GM23338 (cell line): ENCODE measurements around the gene ZNF782. TPM values are rescaled to one million over a fixed set of nuclear protein-coding genes. Genes with fewer than 3 reads are reported as not detected.

Experiments used
- ATAC-seq: fragments of 200-7000 bp; cut with Tn5 transposase; 3 replicates; pipeline ENCODE4 v1.9.1; 2020
- DNase-seq: peaks from one replicate; pipeline ENCODE4 v3.0.0-alpha.2; 2015; ENCODE audit warnings: low spot score
- H2AFZ ChIP-seq: fragments of 200-600 bp; sonication (generic); 2 replicates; pipeline ENCODE4 v1.8.0; 2016; ENCODE audit warnings: antibody characterized with exemption, mild to moderate bottlenecking, moderate library complexity
- H3F3A ChIP-seq: fragments of 200-600 bp; sonication (generic); replicated peaks from 2 replicates; pipeline ENCODE4 v1.8.0; 2017; ENCODE audit warnings: antibody characterized with exemption, mixed run types, low read depth
- H3K27ac ChIP-seq: fragments of 200-600 bp; sonication (generic); 2 replicates; pipeline ENCODE4 v1.6.1; 2016; ENCODE audit warnings: low read depth
- H3K27me3 ChIP-seq: fragments of 200-600 bp; sonication (generic); 2 replicates; pipeline ENCODE4 v1.8.0; 2016; ENCODE audit warnings: mild to moderate bottlenecking, mixed run types, moderate library complexity; ENCODE audit not compliant: insufficient read depth
- H3K36me3 ChIP-seq: fragments of 200-600 bp; sonication (generic); 2 replicates; pipeline ENCODE4 v1.8.0; 2016; ENCODE audit warnings: mild to moderate bottlenecking; ENCODE audit not compliant: insufficient read depth
- H3K4me1 ChIP-seq: fragments of 200-600 bp; sonication (generic); 2 replicates; pipeline ENCODE4 v1.8.0; 2016; ENCODE audit warnings: mild to moderate bottlenecking, moderate library complexity; ENCODE audit not compliant: insufficient read depth
- H3K4me2 ChIP-seq: fragments of 200-600 bp; sonication (generic); 2 replicates; pipeline ENCODE4 v1.7.1; 2017; ENCODE audit warnings: mixed run types
- H3K4me3 ChIP-seq: fragments of 200-600 bp; sonication (generic); 2 replicates; pipeline ENCODE4 v1.6.1; 2016; ENCODE audit warnings: mixed run types
- H3K79me2 ChIP-seq: fragments of 200-600 bp; sonication (generic); replicated peaks from 2 replicates; pipeline ENCODE4 v1.8.0; 2017; ENCODE audit warnings: mild to moderate bottlenecking; ENCODE audit not compliant: insufficient read depth
- H3K9me2 ChIP-seq: fragments of 200-600 bp; sonication (generic); 2 replicates; pipeline ENCODE4 v1.8.0; 2017; ENCODE audit not compliant: insufficient read depth
- H4K20me1 ChIP-seq: fragments of 200-600 bp; sonication (generic); replicated peaks from 2 replicates; pipeline ENCODE4 v1.8.0; 2017; ENCODE audit warnings: mild to moderate bottlenecking; ENCODE audit not compliant: insufficient read depth
- H3K27ac Mint-ChIP-seq: 2 replicates; pipeline ENCODE4 v1.8.0; 2020; ENCODE audit warnings: inconsistent platforms, mild to moderate bottlenecking, moderate library complexity, mixed read lengths
- H3K27me3 Mint-ChIP-seq: 3 replicates; pipeline ENCODE4 v1.8.0; 2022; ENCODE audit warnings: low read depth, mild to moderate bottlenecking, moderate library complexity, mixed read lengths, inconsistent platforms; ENCODE audit not compliant: insufficient read depth, poor library complexity
- H3K36me3 Mint-ChIP-seq: 3 replicates; pipeline ENCODE4 v1.8.0; 2021; ENCODE audit warnings: low read depth, mild to moderate bottlenecking, inconsistent platforms, moderate library complexity, mixed read lengths
- H3K4me1 Mint-ChIP-seq: 3 replicates; pipeline ENCODE4 v1.8.0; 2020; ENCODE audit warnings: mild to moderate bottlenecking, inconsistent platforms, mixed read lengths
- H3K4me3 Mint-ChIP-seq: 3 replicates; pipeline ENCODE4 v1.8.0; 2021; ENCODE audit warnings: moderate library complexity, mild to moderate bottlenecking, inconsistent platforms, mixed read lengths
- H3K9me3 Mint-ChIP-seq: 3 replicates; pipeline ENCODE4 v1.8.0; 2020; ENCODE audit warnings: moderate library complexity, mild to moderate bottlenecking, inconsistent platforms, mixed read lengths
- CREB1 ChIP-seq: fragments of 250-450 bp; sonication (Bioruptor Pico); IDR thresholded peaks from 2 replicates; pipeline ENCODE4 v1.5.0; 2020; ENCODE audit warnings: low read depth, mild to moderate bottlenecking, moderate library complexity
- CTCF ChIP-seq, 2 experiments: fragments of 200-600 bp in 1 of 2; sonication (generic) in 1 of 2; conservative IDR thresholded peaks; 2 replicates each; pipeline versions ENCODE4 v1.5.1 to v1.6.1; 2016 to 2017; ENCODE audit warnings: antibody characterized with exemption in 2 of 2, low read depth in 2 of 2, mild to moderate bottlenecking in 2 of 2, moderate library complexity in 1 of 2
- ETS1 ChIP-seq: IDR thresholded peaks from 2 replicates; pipeline ENCODE4 v1.6.1; 2016; ENCODE audit warnings: antibody characterized with exemption
- EZH2 ChIP-seq: fragments of 200-600 bp; sonication (generic); IDR thresholded peaks from one replicate; pipeline ENCODE4 v1.8.0; 2017; ENCODE audit warnings: antibody characterized with exemption, mild to moderate bottlenecking, low read depth; ENCODE audit not compliant: unreplicated experiment
- EZH2phosphoT487 ChIP-seq: fragments of 200-600 bp; sonication (generic); IDR thresholded peaks from one replicate; pipeline ENCODE4 v1.8.1; 2018; ENCODE audit warnings: antibody characterized with exemption; ENCODE audit not compliant: unreplicated experiment
- JUNB ChIP-seq: IDR thresholded peaks from one replicate; pipeline ENCODE4 v1.6.1; 2016; ENCODE audit warnings: antibody characterized with exemption; ENCODE audit not compliant: unreplicated experiment
- NANOG ChIP-seq: IDR thresholded peaks from 2 replicates; pipeline ENCODE4 v1.6.1; 2016; ENCODE audit warnings: antibody characterized with exemption, borderline replicate concordance
- POLR2AphosphoS5 ChIP-seq: IDR thresholded peaks from 2 replicates; pipeline ENCODE4 v1.6.1; 2016; ENCODE audit warnings: antibody characterized with exemption, low read depth
- REST ChIP-seq: IDR thresholded peaks from one replicate; pipeline ENCODE4 v1.6.1; 2018; ENCODE audit warnings: antibody characterized with exemption; ENCODE audit not compliant: unreplicated experiment
- STAT1 ChIP-seq: IDR thresholded peaks from one replicate; pipeline ENCODE4 v1.6.1; 2016; ENCODE audit warnings: antibody characterized with exemption; ENCODE audit not compliant: unreplicated experiment
- ZNF114 ChIP-seq: fragments of 250-450 bp; sonication (Bioruptor Pico); IDR thresholded peaks from 2 replicates; pipeline ENCODE4 v1.5.0; 2020; ENCODE audit warnings: mild to moderate bottlenecking, moderate library complexity
- ZNF331 ChIP-seq: fragments of 250-450 bp; sonication (Bioruptor Pico); IDR thresholded peaks from 2 replicates; pipeline ENCODE4 v1.5.0; 2020; ENCODE audit warnings: low read depth, mild to moderate bottlenecking, moderate library complexity
- polyA plus RNA-seq: library from polyadenylated mRNA; unstranded; fragments of >200 nt; fragmentation: Nextera tagmentation; extraction: Ambion mirVana; gene quantifications from 2 replicates; pipeline ENCODE4 v1.2.1, GENCODE V29; 2016
- total RNA-seq: library from RNA; depleted of rRNA; stranded (reverse); fragments of >200 nt; shearing (Covaris generic); gene quantifications from 2 replicates; pipeline ENCODE4 v1.2.3, GENCODE V29; 2014

ZNF782 gene
- total and polyA plus RNA-seq, 2 experiments from 2014 or later, result 2.1 to 5.0 TPM

- Histone ChIP-seq H2AFZ (no peak overlapping the region), H3K4me1 (no peaks in the 10 kb centered on the region), H3K36me3 (no peaks in the 10 kb centered on the region), H3K27me3 (no peaks in the 10 kb centered on the region), H3F3A (no peaks in the 10 kb centered on the region), H3K9me2 (no peaks in the 10 kb centered on the region), H4K20me1 (peaks cover 4% of the 10 kb centered on the region), H3K4me2 (no peak overlapping the region), H3K27ac (no peak overlapping the region), H3K4me3 (no peak overlapping the region), H3K79me2 (peaks cover 46% of the 10 kb centered on the region)
- Mint-ChIP-seq H3K36me3 (peaks cover 44% of the 10 kb centered on the region), H3K4me1 (no peaks in the 10 kb centered on the region), H3K9me3 (peaks cover 16% of the 10 kb centered on the region), H3K27ac (no peak overlapping the region), H3K4me3 (no peak overlapping the region), H3K27me3 (no peaks in the 10 kb centered on the region)
- no peak for TF ChIP-seq ZNF114 (CRISPR knock-in tag)
- no peak for TF ChIP-seq REST
- TF ChIP-seq NANOG, result no peak
- no peak for TF ChIP-seq STAT1
- no peak for TF ChIP-seq ETS1
- TF ChIP-seq JUNB, result no peak
- TF ChIP-seq CTCF (conservative IDR thresholded peaks at IDR 0.05; ENCODE audit: low read depth in 2 of 2), result no peak
- TF ChIP-seq EZH2phosphoT487, result no peak
- no peak for TF ChIP-seq CREB1 (CRISPR knock-in tag)
- TF ChIP-seq EZH2, result no peak
- no peak for ATAC-seq
- no peak for DNase-seq
Observed at GRCh38 chr9:96844040-96844439, 10.3 kb downstream of the ZNF782 start.

- H3K27ac Mint-ChIP-seq, result no peak overlapping the region
- Histone ChIP-seq H3K79me2 (no peaks in the 10 kb centered on the region), H3K36me3 (peaks cover 76% of the 10 kb centered on the region), H3K27me3 (no peaks in the 10 kb centered on the region), H3K4me1 (no peaks in the 10 kb centered on the region), H3K4me2 (no peak overlapping the region), H3F3A (no peaks in the 10 kb centered on the region), H3K4me3 (no peak overlapping the region), H3K9me2 (no peaks in the 10 kb centered on the region), H2AFZ (no peak overlapping the region), H4K20me1 (no peaks in the 10 kb centered on the region), H3K27ac (no peak overlapping the region)
- peaks cover 88% of the 10 kb centered on the region for H3K9me3 Mint-ChIP-seq
- H3K4me1 Mint-ChIP-seq, result no peaks in the 10 kb centered on the region
- H3K27me3 Mint-ChIP-seq, result peaks cover 2% of the 10 kb centered on the region
- DNase-seq (peak; percentile 20), ATAC-seq (no peak)
- H3K36me3 Mint-ChIP-seq, result peaks cover 84% of the 10 kb centered on the region
- H3K4me3 Mint-ChIP-seq, result no peak overlapping the region
- TF ChIP-seq ZNF331 (CRISPR knock-in tag) (no peak), CREB1 (CRISPR knock-in tag) (no peak), STAT1 (no peak), POLR2AphosphoS5 (no peak), JUNB (no peak)
Observed at GRCh38 chr9:96818533-96818932, 35.8 kb downstream of the ZNF782 start.
